Measurements from ENCODE around the gene EYA3.

The EYA3 gene

DNA sequence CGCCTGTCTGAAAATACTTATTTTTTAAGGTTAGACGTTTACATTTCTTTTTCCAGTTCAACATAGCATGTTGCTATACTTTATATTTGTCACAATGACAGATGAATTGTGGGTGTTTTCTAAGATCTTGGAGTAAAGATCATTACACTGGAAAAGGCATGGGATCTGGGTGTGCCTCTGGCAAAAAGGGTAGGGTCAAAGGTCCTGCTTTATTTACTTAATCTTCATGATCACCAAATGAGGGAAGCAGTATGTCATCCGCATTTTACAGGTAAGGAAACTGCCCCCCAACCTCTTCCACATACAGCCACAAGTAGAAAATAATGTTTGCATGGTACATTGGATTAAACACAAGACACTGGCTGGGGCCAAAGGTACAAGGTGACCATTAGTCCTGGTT lies 166.1 kb downstream of the EYA3 start:
- FAIRE-seq, result no peak
- TF ChIP-seq, protein P1, sequence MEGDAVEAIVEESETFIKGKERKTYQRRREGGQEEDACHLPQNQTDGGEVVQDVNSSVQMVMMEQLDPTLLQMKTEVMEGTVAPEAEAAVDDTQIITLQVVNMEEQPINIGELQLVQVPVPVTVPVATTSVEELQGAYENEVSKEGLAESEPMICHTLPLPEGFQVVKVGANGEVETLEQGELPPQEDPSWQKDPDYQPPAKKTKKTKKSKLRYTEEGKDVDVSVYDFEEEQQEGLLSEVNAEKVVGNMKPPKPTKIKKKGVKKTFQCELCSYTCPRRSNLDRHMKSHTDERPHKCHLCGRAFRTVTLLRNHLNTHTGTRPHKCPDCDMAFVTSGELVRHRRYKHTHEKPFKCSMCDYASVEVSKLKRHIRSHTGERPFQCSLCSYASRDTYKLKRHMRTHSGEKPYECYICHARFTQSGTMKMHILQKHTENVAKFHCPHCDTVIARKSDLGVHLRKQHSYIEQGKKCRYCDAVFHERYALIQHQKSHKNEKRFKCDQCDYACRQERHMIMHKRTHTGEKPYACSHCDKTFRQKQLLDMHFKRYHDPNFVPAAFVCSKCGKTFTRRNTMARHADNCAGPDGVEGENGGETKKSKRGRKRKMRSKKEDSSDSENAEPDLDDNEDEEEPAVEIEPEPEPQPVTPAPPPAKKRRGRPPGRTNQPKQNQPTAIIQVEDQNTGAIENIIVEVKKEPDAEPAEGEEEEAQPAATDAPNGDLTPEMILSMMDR (IDR thresholded peaks at IDR 0.05; ENCODE audit: insufficient read depth, missing control alignments), result no peak
- DNase-seq (ENCODE audit: insufficient read length, low spot score), result no peak

Data from D721Med (cell line).